Upper lobe of right lung (tissue), 1 donor: ENCODE results near the gene CLDN19. TPM values are rescaled to one million over a fixed set of nuclear protein-coding genes. Genes with fewer than 3 reads are reported as not detected.

Experiments used
- ATAC-seq: fragments of 200-7000 bp; cut with Tn5 transposase; one replicate; pipeline ENCODE4 v1.9.1; 2020; ENCODE audit warnings: mild to moderate bottlenecking, moderate library complexity
- DNase-seq: peaks from one replicate; pipeline ENCODE4 v3.0.0-alpha.2; 2020
- H3K27ac ChIP-seq: fragments of 200-600 bp; one replicate; pipeline ENCODE4 v1.8.0; 2022
- H3K27me3 ChIP-seq: fragments of 200-600 bp; one replicate; pipeline ENCODE4 v1.8.0; 2022; ENCODE audit warnings: mild to moderate bottlenecking
- H3K36me3 ChIP-seq: fragments of 200-600 bp; one replicate; pipeline ENCODE4 v1.8.0; 2022
- H3K4me1 ChIP-seq: fragments of 200-600 bp; one replicate; pipeline ENCODE4 v1.8.0; 2022
- H3K4me3 ChIP-seq: fragments of 200-600 bp; one replicate; pipeline ENCODE4 v1.8.0; 2022; ENCODE audit warnings: mild to moderate bottlenecking
- H3K9me3 ChIP-seq: fragments of 200-600 bp; one replicate; pipeline ENCODE4 v1.8.0; 2022
- CTCF ChIP-seq: fragments of 200-600 bp; IDR thresholded peaks from one replicate; pipeline ENCODE4 v1.8.0; 2022; ENCODE audit warnings: antibody characterized with exemption
- intact Hi-C: fragments of 100-400 bp; cut with DNase I; formaldehyde crosslinking; loops from one replicate; pipeline ENCODE4 v1.11.0; 2022
- total RNA-seq: library from RNA; stranded (reverse); fragmentation: NEBNext Ultra II Directional; extraction: Animal tissue kit (Norgen Biotek cat#: 25700); gene quantifications from one replicate; pipeline ENCODE4 v1.2.1, GENCODE V29; 2021
- donor health status: DM: no; HTN: yes; CAD: no; lungs with severe emphysema.

Gene CLDN19
- total RNA-seq, 1 donor from 2014 or later = not detected

- Histone ChIP-seq H3K27ac (no peak overlapping the region), H3K36me3 (peaks cover 10% of the 10 kb centered on the region), H3K4me1 (peaks cover 9% of the 10 kb centered on the region), H3K27me3 (no peaks in the 10 kb centered on the region), H3K9me3 (no peaks in the 10 kb centered on the region), H3K4me3 (no peak overlapping the region)
- DNase-seq (no peak), ATAC-seq (no peak)
- intact Hi-C loops = no loop called here
- TF ChIP-seq CTCF = no peak
These were observed 43.1 kb upstream of the CLDN19 start for GRCh38 chr1:42783092-42783491.

GRCh38 chr1:42780176-42780575 lies 40.1 kb upstream of the CLDN19 start:
- H3K4me1 ChIP-seq = peaks cover 5% of the 10 kb centered on the region
- no peak overlapping the region for H3K27ac ChIP-seq
- H3K27me3 ChIP-seq = no peaks in the 10 kb centered on the region
- peaks cover 39% of the 10 kb centered on the region for H3K36me3 ChIP-seq
- DNase-seq (no peak), ATAC-seq (no peak)
- no peak for TF ChIP-seq CTCF
- intact Hi-C loops = no loop called here
- no peak overlapping the region for H3K4me3 ChIP-seq
- no peaks in the 10 kb centered on the region for H3K9me3 ChIP-seq

GRCh38 chr1:42779725-42780124 lies 39.7 kb upstream of the CLDN19 start:
- no peak overlapping the region for H3K27ac ChIP-seq
- intact Hi-C loops = no loop called here

GRCh38 chr1:42777852-42778251 lies 37.8 kb upstream of the CLDN19 start:
- TF ChIP-seq CTCF = peak; percentile 54
- Histone ChIP-seq H3K27me3 (no peaks in the 10 kb centered on the region), H3K9me3 (no peaks in the 10 kb centered on the region), H3K27ac (no peak overlapping the region), H3K36me3 (peaks cover 58% of the 10 kb centered on the region), H3K4me3 (no peak overlapping the region), H3K4me1 (no peaks in the 10 kb centered on the region)
- ATAC-seq = peak; percentile 78
- intact Hi-C loops = no loop called here
- DNase-seq = no peak

More at GRCh38 chr1:42779725-42780124, 39.7 kb upstream of the CLDN19 start:
- TF ChIP-seq CTCF = no peak
- H3K36me3 ChIP-seq = peaks cover 43% of the 10 kb centered on the region
- ATAC-seq (no peak), DNase-seq (no peak)
- H3K4me3 ChIP-seq = no peak overlapping the region
- no peaks in the 10 kb centered on the region for H3K27me3 ChIP-seq
- H3K4me1 ChIP-seq = peaks cover under 1% of the 10 kb centered on the region
- no peaks in the 10 kb centered on the region for H3K9me3 ChIP-seq

GRCh38 chr1:42776502-42776901 lies 36.5 kb upstream of the CLDN19 start:
- H3K4me1 ChIP-seq = no peaks in the 10 kb centered on the region
- H3K9me3 ChIP-seq = no peaks in the 10 kb centered on the region
- H3K27me3 ChIP-seq = no peaks in the 10 kb centered on the region
- H3K36me3 ChIP-seq = peaks cover 54% of the 10 kb centered on the region
- no peak for DNase-seq
- H3K27ac ChIP-seq = no peak overlapping the region
- no peak overlapping the region for H3K4me3 ChIP-seq
- ATAC-seq = no peak
- no peak for TF ChIP-seq CTCF
- intact Hi-C loops = no loop called here

GRCh38 chr1:42774928-42775526 lies 35.0 kb upstream of the CLDN19 start:
- no peaks in the 10 kb centered on the region for H3K9me3 ChIP-seq
- intact Hi-C loops = no loop called here
- TF ChIP-seq CTCF = no peak
- H3K4me3 ChIP-seq = no peak overlapping the region
- no peak overlapping the region for H3K27ac ChIP-seq
- no peaks in the 10 kb centered on the region for H3K4me1 ChIP-seq
- ATAC-seq (no peak), DNase-seq (no peak)
- no peaks in the 10 kb centered on the region for H3K27me3 ChIP-seq
- peaks cover 48% of the 10 kb centered on the region for H3K36me3 ChIP-seq
